ENCODE results near the gene PMEPA1. TPM values are rescaled to one million over a fixed set of nuclear protein-coding genes. Genes with fewer than 3 reads are reported as not detected.

Gene PMEPA1
- total RNA-seq, 1 experiment from 2014 or later: 1.9 TPM

- Histone ChIP-seq H3K9me2 (replicated peaks; ENCODE audit: insufficient read depth, low read length) (no peaks in the 10 kb centered on the region), H3K79me2 (ENCODE audit: low read length) (no peaks in the 10 kb centered on the region), H3K27ac (ENCODE audit: low read length) (no peak overlapping the region), H3K9me3 (ENCODE audit: low read length) (no peaks in the 10 kb centered on the region), H3K36me3 (ENCODE audit: insufficient read depth, low read length) (no peaks in the 10 kb centered on the region), H3K4me3 (ENCODE audit: low read length) (no peak overlapping the region), H3K4me2 (ENCODE audit: low read depth, low read length, poor library complexity, severe bottlenecking) (no peak overlapping the region), H3K9ac (ENCODE audit: low read length) (no peak overlapping the region), H3K27me3 (ENCODE audit: low read length) (no peaks in the 10 kb centered on the region), H4K20me1 (ENCODE audit: insufficient read depth, low read depth, low read length) (peaks cover 28% of the 10 kb centered on the region), H3K4me1 (ENCODE audit: low read length) (peaks cover 45% of the 10 kb centered on the region), H2AFZ (ENCODE audit: low read length) (no peak overlapping the region)
- no peak for DNase-seq
Observed at GRCh38 chr20:57686931-57687652, 22.7 kb downstream of the PMEPA1 start.

- H3K4me2 ChIP-seq (ENCODE audit: low read depth, low read length, poor library complexity, severe bottlenecking): peak overlapping the region; percentile 37
- H3K79me2 ChIP-seq (ENCODE audit: low read length): no peaks in the 10 kb centered on the region
- H3K4me1 ChIP-seq (ENCODE audit: low read length): peaks cover 64% of the 10 kb centered on the region
- no peaks in the 10 kb centered on the region for H3K9me3 ChIP-seq (ENCODE audit: low read length)
- no peak overlapping the region for H3K9ac ChIP-seq (ENCODE audit: low read length)
- H2AFZ ChIP-seq (ENCODE audit: low read length): no peak overlapping the region
- no peaks in the 10 kb centered on the region for H3K27me3 ChIP-seq (ENCODE audit: low read length)
- H3K36me3 ChIP-seq (ENCODE audit: insufficient read depth, low read length): no peaks in the 10 kb centered on the region
- no peak overlapping the region for H3K27ac ChIP-seq (ENCODE audit: low read length)
- H3K9me2 ChIP-seq (replicated peaks; ENCODE audit: insufficient read depth, low read length): no peaks in the 10 kb centered on the region
- no peak overlapping the region for H3K4me3 ChIP-seq (ENCODE audit: low read length)
- no peak for DNase-seq
- H4K20me1 ChIP-seq (ENCODE audit: insufficient read depth, low read depth, low read length): peaks cover 25% of the 10 kb centered on the region
Observed at GRCh38 chr20:57685146-57685758, 24.6 kb downstream of the PMEPA1 start.

- Histone ChIP-seq H3K9ac (ENCODE audit: low read length) (no peak overlapping the region), H4K20me1 (ENCODE audit: insufficient read depth, low read depth, low read length) (peaks cover 20% of the 10 kb centered on the region), H3K27ac (ENCODE audit: low read length) (no peak overlapping the region), H3K4me2 (ENCODE audit: low read depth, low read length, poor library complexity, severe bottlenecking) (peak overlapping the region; percentile 37), H3K4me3 (ENCODE audit: low read length) (no peak overlapping the region), H3K4me1 (ENCODE audit: low read length) (peaks cover 69% of the 10 kb centered on the region), H3K27me3 (ENCODE audit: low read length) (no peaks in the 10 kb centered on the region), H2AFZ (ENCODE audit: low read length) (no peak overlapping the region), H3K79me2 (ENCODE audit: low read length) (no peaks in the 10 kb centered on the region), H3K36me3 (ENCODE audit: insufficient read depth, low read length) (no peaks in the 10 kb centered on the region), H3K9me3 (ENCODE audit: low read length) (no peaks in the 10 kb centered on the region), H3K9me2 (replicated peaks; ENCODE audit: insufficient read depth, low read length) (no peaks in the 10 kb centered on the region)
- no peak for DNase-seq
Observed at GRCh38 chr20:57684808-57685140, 25.0 kb downstream of the PMEPA1 start.

- H3K4me3 ChIP-seq (ENCODE audit: low read length): peak overlapping the region; percentile 61; the same call in 1 of the 2 replicates
- H2AFZ ChIP-seq (ENCODE audit: low read length): no peak overlapping the region
- H3K36me3 ChIP-seq (ENCODE audit: insufficient read depth, low read length): no peaks in the 10 kb centered on the region
- no peaks in the 10 kb centered on the region for H3K9me2 ChIP-seq (replicated peaks; ENCODE audit: insufficient read depth, low read length)
- no peaks in the 10 kb centered on the region for H3K79me2 ChIP-seq (ENCODE audit: low read length)
- peak overlapping the region; percentile 71 for H3K9ac ChIP-seq (ENCODE audit: low read length)
- peaks cover 75% of the 10 kb centered on the region for H3K4me1 ChIP-seq (ENCODE audit: low read length)
- peaks cover 16% of the 10 kb centered on the region for H4K20me1 ChIP-seq (ENCODE audit: insufficient read depth, low read depth, low read length)
- H3K27ac ChIP-seq (ENCODE audit: low read length): no peak overlapping the region
- peak overlapping the region; percentile 86 for H3K4me2 ChIP-seq (ENCODE audit: low read depth, low read length, poor library complexity, severe bottlenecking)
- H3K27me3 ChIP-seq (ENCODE audit: low read length): no peaks in the 10 kb centered on the region
- DNase-seq: no peak
- H3K9me3 ChIP-seq (ENCODE audit: low read length): no peaks in the 10 kb centered on the region
Observed at GRCh38 chr20:57683881-57684807, 25.7 kb downstream of the PMEPA1 start.

- Histone ChIP-seq H3K9ac (ENCODE audit: low read length) (peak overlapping the region; percentile 71), H3K4me3 (ENCODE audit: low read length) (peak overlapping the region; percentile 61)
- no peak for DNase-seq
Observed at GRCh38 chr20:57683287-57683686, 26.5 kb downstream of the PMEPA1 start.

GRCh38 chr20:57682184-57683101 lies 27.4 kb downstream of the PMEPA1 start:
- no peaks in the 10 kb centered on the region for H3K79me2 ChIP-seq (ENCODE audit: low read length)
- peaks cover 12% of the 10 kb centered on the region; the same call in 1 of the 2 replicates for H4K20me1 ChIP-seq (ENCODE audit: insufficient read depth, low read depth, low read length)
- H3K4me1 ChIP-seq (ENCODE audit: low read length): peaks cover 86% of the 10 kb centered on the region
- H3K9me3 ChIP-seq (ENCODE audit: low read length): no peaks in the 10 kb centered on the region
- peak overlapping the region; percentile 61 for H3K4me3 ChIP-seq (ENCODE audit: low read length)
- H3K36me3 ChIP-seq (ENCODE audit: insufficient read depth, low read length): no peaks in the 10 kb centered on the region
- peak overlapping the region; percentile 71 for H3K9ac ChIP-seq (ENCODE audit: low read length)
- H3K27ac ChIP-seq (ENCODE audit: low read length): peak overlapping the region; percentile 97
- peak; percentile 92 for DNase-seq
- H3K27me3 ChIP-seq (ENCODE audit: low read length): no peaks in the 10 kb centered on the region
- peak overlapping the region; percentile 86 for H3K4me2 ChIP-seq (ENCODE audit: low read depth, low read length, poor library complexity, severe bottlenecking)
- no peaks in the 10 kb centered on the region for H3K9me2 ChIP-seq (replicated peaks; ENCODE audit: insufficient read depth, low read length)
- no peak overlapping the region for H2AFZ ChIP-seq (ENCODE audit: low read length)

More at GRCh38 chr20:57683287-57683686, 26.5 kb downstream of the PMEPA1 start:
- Histone ChIP-seq H2AFZ (ENCODE audit: low read length) (no peak overlapping the region), H3K4me2 (ENCODE audit: low read depth, low read length, poor library complexity, severe bottlenecking) (peak overlapping the region; percentile 86), H3K9me3 (ENCODE audit: low read length) (no peaks in the 10 kb centered on the region), H3K27ac (ENCODE audit: low read length) (peak overlapping the region; percentile 97), H3K79me2 (ENCODE audit: low read length) (no peaks in the 10 kb centered on the region), H4K20me1 (ENCODE audit: insufficient read depth, low read depth, low read length) (peaks cover 14% of the 10 kb centered on the region; the same call in 1 of the 2 replicates), H3K36me3 (ENCODE audit: insufficient read depth, low read length) (no peaks in the 10 kb centered on the region), H3K27me3 (ENCODE audit: low read length) (no peaks in the 10 kb centered on the region), H3K4me1 (ENCODE audit: low read length) (peaks cover 79% of the 10 kb centered on the region), H3K9me2 (replicated peaks; ENCODE audit: insufficient read depth, low read length) (no peaks in the 10 kb centered on the region)

- Histone ChIP-seq H3K4me1 (ENCODE audit: low read length) (peaks cover 98% of the 10 kb centered on the region), H2AFZ (ENCODE audit: low read length) (no peak overlapping the region; the same call in 1 of the 2 replicates), H3K9me2 (replicated peaks; ENCODE audit: insufficient read depth, low read length) (no peaks in the 10 kb centered on the region), H3K9me3 (ENCODE audit: low read length) (no peaks in the 10 kb centered on the region), H3K27me3 (ENCODE audit: low read length) (no peaks in the 10 kb centered on the region), H3K27ac (ENCODE audit: low read length) (peak overlapping the region; percentile 97), H4K20me1 (ENCODE audit: insufficient read depth, low read depth, low read length) (no peaks in the 10 kb centered on the region; the same call in 1 of the 2 replicates), H3K9ac (ENCODE audit: low read length) (peak overlapping the region; percentile 71), H3K4me3 (ENCODE audit: low read length) (peak overlapping the region; percentile 61; the same call in 1 of the 2 replicates), H3K36me3 (ENCODE audit: insufficient read depth, low read length) (no peaks in the 10 kb centered on the region), H3K4me2 (ENCODE audit: low read depth, low read length, poor library complexity, severe bottlenecking) (peak overlapping the region; percentile 86), H3K79me2 (ENCODE audit: low read length) (no peaks in the 10 kb centered on the region)
- peak; percentile 82 for DNase-seq
Observed at GRCh38 chr20:57680934-57681914, 28.6 kb downstream of the PMEPA1 start.
